HG03103 (cell line): ENCODE measurements around the gene KCNIP1.
A peak's percentile ranks its signal among the peaks of the same experiment; 100 is the strongest.

Experiments
- ATAC-seq: cut with Tn5 transposase; IDR thresholded peaks from one replicate; pipeline ENCODE4 v1.9.1; 2021; ENCODE audit warnings: low read depth; ENCODE audit not compliant: unreplicated experiment

The KCNIP1 gene

DNA sequence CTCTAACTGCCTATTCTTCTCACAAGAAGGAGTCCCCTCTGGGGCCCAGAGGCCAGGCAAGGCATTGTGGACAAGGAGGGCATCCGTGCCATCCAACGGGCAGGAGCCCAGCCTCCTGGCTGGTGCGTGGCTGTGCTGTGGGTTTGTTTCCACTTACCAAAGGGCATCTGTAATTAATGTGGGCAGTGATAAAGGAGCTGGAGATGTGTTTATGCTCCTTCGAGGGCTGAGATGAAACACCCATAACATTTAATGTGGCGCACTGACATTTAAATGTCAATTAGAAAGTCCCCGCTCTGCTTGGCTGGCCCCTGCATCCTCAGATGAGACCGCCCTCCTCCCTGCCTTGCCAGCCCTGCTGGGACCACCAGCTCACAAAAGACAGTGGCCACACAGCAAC lies 57.1 kb downstream of the KCNIP1 start:
- no peak for ATAC-seq

DNA sequence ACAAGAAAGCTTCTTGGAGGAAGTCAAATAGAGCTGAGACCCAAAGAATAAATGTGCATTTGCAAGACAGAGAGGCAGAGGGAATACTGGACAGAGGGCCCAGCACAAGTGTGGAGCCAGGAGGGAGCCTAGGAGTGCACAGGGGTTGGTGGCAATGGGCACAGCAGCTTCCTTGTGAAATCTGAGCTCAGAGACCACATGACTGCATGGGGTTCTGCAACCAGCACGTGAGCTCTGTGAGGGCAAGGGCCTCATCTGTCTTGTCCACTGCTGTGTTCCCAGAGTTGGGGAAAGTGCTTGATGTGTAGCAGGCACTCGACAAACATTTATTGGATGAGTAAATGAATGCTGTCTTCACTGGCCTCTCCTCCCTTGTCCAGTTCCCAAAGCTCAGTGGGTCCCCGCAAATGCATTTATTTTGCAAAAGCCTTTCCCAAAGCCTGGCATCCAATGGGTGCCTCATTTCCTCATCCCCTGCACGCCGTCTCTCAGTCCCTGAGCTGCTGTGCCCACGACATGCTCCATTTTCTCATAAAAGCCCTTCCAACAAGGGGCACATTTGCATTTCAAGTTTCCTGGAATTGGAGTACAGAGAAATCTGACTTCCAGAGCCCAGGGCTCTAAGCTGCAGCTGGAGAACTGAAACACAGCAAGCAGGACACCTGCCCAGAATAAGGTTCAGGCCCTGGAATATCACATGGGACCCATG lies 58.5 kb downstream of the KCNIP1 start:
- ATAC-seq: no peak

DNA sequence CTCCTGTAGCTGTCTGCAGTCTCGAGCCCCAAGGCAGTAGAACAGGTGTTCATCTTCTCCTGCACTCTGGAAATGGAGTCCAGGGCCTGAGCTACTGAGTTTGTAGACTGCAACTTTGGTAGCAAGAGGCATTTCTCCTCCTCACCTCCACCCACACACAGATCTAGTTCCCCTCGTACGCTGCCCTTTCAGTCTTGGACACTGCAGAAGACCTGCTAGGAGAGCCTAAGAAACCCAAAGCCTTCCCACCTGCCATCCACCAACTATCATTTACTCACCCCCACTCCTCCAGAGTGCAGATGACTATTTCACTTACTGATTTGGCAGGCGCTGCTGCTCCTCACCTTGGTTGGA lies 59.0 kb downstream of the KCNIP1 start:
- no peak for ATAC-seq

DNA sequence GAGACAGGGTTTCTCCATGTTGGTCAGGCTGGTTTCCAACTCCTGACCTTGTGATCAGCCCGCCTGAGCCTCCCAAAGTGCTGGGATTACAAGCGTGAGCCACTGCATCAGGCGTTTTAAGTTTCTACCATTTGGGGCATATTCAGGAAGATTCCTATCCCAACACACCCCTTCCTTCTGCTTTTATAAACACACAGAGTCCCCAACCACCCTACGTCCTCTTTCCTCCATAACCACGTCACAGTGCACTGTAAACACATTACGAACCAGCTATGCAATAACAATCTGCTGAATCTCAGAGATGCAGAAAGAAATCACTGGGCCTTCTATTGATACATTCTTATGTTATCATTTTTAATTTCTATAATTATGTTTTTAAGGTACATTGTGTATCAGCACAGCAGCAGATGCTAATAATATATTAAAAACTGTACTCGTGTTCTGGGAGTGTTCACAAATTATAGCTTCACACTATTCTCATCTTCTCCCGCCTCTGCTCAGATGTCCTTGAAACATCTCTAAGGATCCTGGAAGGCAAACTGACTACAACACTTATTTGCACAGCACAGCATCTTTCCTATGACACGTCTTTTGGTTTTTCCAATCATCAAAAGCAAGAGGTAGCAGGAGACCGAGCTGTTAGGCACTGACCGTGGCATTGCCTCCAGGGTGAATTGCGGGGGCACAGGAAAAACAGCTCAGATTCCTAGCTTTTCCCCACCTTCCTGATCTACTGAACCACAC lies 60.2 kb downstream of the KCNIP1 start:
- ATAC-seq: no peak

DNA sequence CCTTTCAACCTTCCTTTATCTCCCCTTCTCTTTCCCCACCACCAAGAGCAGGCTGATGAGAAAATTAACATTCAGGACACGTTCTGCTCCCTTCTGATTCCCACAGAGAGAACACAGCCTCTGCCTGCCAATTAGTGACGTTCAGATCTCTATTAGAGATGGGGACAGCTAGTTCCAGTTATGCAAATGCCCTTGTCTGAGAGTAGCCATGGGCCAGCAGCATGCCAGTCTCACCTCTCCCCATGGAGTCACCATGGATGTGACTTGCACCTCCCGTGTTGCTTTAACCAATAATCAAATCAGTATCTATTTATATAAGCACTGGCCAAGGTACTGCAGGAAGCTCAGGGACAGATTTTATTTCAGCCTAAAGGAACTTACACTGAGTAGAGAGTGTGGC lies 61.3 kb downstream of the KCNIP1 start:
- ATAC-seq: no peak

DNA sequence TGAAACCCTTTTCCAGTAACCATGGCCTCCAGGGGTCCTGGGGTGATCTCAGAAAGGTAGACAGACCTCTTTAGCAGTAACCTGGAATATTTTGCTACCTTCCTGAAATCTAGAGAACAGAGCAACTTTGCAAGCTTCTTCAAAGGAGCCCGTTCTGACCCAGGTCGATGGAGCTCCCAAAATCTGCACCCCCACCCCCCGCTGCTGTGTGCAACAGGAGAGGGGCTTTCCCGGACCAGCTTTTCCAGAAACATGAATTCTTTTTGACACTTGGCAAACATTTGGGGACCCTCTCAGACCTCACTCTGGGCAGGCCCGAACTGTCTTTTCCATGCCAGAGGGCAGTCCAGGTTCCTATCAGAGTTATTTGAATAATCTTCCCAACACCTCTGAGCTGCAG lies 65.3 kb downstream of the KCNIP1 start:
- no peak for ATAC-seq

DNA sequence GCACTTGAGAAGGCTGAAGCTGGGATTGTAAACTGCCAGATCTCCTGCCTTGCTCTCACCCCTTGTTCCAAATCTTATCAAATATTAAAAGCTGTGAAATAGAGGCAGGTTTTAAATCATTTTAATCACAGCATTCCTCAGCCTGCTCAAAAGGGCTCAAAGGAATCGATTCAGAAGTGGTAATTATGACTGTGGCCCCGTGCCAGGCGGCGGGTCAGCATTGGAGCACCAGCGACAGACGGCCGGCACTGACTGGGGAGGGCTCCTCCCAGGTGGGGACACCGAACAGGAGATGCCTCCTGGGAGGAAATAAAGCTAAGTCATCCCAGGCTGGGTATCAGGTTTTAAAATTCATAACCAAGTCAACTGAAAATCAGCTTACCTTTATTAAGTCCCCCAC lies 66.7 kb downstream of the KCNIP1 start:
- ATAC-seq: no peak

DNA sequence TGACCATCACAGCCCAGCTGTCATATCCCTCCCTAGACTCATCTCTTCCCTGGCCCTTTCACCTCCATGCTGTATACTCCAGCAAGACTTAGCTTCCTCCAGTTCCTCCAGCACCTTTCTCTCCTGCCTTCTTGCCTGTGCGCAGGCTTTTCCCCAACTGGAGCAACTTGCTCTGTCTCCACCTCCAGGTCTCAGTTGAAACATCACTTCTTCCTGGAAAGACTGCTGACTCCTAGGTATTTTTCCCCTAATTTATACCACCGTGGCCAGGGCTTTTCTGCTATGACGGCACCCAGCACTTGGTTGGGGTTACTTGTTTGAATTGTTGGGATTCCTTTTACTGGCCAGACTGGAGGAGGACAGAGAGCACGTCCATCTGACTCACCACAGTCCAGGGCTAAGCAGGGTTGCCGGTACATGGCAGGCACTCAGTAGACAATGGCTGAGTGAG lies 67.5 kb downstream of the KCNIP1 start:
- ATAC-seq: no peak

DNA sequence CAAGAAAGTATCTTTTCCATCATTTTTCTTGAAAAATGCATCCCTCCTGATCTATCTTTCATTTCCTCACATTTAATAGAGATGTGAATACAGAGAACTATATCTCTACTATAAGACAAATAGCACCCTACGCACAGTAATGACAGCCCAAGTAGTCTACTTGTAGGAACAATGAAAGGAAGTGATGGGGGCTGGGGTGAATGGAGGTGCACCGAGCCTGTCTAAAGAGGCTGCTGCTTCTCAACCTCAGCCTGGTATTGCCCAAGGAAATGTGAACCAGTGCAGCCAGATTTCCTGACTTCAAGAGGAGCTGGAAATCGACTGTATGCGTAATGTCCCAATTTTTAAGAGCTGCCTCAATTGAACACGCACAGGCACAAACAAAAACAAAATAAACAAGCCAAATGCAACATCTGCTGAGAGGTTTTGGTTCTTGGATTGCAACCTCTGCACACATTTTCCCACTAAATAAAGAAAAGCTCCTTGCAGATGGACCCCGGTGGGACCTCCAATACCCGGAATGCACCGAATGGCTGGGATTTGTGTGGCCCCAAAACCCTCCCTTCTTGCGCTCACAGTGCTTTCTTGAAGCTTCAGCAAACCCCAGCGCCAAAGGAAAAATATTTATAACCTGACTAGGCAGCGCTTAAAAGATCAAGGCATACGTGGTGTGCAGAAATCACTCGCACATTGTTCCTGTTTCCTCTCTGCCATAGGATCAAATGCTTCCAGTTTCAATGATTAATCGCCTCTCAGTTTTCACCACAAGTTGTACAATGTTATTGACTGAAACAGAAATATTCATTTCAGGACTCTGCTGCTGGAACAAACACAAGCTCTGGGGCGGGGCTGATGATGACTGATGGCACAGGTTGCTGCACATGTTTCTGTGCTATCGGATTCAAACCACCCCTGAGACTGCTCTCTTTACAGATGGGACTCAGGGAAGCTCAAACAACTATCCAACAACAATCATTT lies 68.3 kb downstream of the KCNIP1 start:
- ATAC-seq: peak; percentile 79

DNA sequence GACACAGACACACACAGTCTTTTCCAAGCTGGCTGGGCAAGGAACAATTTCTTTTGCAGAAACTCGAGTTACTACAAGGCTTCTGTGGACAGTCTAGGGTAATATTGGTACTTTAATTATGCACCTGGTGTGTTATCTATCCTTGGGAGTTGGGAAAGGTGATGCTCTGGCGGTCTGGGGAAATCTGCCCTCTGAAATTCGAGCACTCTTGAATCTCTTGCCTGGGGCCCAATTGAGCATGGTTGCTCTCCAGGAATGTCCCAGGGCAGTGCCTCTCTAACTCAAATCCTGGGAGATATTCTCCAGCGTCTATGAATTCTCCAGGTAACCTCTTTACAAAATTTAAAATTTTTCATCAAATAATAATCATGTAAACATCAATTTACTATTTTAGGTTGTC lies 69.3 kb downstream of the KCNIP1 start:
- ATAC-seq: no peak

DNA sequence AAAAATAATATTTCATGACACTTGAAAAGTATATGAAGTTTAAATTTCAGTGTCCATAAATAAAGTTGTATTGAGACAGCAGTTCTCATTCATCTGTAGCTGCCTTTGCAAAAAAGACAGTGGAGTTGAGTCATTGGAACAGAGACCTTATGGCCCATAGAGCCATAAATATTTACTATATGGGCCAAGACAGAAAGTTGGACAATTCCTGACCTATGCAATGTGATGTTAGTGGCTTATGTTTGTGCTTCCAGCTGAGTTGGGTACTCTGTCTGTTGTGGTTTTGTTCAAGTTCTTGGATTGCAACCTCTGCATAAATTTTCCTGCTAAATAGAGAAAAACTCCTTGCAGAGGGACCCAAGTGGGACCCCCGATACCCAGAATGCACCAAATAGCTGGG lies 69.8 kb downstream of the KCNIP1 start:
- ATAC-seq: no peak

DNA sequence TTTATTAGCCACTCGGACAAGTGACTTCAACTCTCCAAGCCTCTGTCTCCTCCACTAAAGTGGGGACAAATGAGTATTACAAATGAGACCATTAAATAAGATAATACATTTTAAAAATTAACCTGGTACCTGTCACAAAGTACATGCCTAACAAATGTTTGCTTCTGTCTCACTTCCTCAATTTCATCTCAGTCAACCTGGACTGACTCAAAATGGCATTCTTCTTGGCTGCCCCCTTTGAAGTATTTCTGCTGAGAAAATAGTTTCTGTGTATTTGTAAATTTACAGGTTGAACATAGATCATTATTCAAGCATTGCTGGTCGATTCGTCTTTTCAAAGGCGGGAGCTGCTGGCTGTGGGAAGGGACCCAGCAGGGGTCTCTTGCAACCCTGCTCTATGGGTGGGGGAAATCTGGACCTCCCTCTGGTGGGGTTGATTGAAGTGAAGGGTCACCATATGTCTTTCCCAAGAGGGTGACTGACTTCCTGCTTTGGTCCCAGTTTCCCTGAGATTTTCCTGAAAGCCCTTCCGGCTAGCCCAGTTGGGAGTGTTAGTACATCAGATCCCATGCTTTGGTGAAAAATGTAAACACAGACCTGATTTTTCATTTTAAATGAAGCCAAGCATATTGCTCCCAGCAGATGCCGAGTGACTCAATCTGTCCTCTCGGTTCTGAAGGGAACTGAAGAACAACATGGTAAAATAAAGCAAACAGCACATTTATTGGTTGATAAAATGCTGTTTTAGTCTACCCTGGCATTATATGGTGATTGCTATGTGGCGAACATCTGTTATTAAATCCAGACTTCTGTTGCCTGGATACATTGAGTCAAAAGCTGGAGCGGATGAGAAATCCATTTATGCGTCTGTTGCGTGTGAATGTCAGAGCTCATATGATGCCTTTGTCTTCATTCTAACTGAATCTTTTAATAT lies 73.0 kb downstream of the KCNIP1 start:
- no peak for ATAC-seq

DNA sequence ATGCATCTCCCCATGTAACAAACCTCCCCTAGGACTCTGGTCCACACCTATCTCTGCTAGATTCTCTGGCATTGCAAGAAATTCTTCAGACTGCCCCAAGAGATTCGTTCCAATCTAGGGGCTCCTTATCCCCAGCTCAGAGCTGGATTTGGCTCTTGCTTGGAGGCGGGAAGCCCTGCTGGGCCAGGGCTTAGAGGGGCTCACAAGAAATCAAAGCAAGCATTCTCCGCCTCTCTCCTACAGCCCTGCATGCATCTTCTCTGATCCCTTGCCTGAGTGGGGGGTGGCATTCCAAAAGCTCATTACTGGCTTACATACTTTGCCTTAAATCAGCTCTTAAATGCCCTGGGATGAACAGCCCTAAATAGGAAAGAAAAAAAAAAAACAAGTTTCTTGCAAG lies 75.8 kb downstream of the KCNIP1 start:
- ATAC-seq: no peak

DNA sequence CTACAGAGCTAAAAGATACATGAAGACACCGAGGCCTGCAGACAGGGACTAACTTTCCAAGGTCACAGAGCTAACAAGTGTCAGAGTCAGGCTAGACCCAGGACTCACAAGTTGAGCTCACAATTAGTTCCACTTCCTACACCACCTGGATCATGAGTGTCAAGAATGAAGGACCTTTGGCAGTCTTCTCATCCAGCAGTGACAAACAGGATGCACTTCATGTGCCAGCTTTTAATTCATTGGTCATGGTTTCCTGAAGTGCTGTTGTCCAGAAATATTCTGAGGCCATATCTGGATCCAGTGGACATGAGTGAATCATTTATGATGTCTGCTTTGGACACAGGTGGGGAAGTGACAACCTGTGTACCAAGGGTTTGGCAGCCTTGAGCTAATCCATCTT lies 77.4 kb downstream of the KCNIP1 start:
- no peak for ATAC-seq

DNA sequence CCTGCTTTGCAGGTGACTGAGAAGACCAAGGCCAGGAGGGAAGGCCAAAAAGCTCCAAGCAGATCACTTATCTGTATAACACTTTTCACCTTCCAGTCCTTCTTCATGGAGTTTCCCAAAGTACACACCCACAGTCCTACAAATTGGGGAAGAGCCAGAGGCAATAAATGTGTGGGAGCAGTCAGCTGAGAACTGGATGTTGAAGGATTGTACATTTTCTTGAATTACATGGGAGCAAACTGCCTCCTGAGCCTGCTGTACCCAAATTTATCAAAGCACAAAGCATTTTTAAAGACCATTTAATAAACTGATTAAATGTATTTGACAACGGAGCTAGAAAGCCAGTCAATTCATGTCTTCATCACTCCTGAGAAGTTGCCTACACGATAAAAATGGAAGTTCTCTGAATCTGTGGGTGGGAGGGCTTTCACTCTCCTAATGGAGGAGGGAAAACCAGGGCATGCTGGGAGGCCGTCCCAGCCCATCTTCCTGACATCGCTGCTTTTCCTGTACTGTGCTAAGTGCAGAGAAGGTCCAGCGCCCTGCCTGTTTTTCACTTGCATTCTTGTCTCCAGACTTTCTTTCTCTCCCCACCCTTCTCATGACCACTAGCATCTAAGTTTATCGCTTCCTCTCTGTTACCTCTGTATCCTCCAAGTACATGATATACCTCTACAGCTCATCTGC lies 79.0 kb downstream of the KCNIP1 start:
- ATAC-seq: no peak

DNA sequence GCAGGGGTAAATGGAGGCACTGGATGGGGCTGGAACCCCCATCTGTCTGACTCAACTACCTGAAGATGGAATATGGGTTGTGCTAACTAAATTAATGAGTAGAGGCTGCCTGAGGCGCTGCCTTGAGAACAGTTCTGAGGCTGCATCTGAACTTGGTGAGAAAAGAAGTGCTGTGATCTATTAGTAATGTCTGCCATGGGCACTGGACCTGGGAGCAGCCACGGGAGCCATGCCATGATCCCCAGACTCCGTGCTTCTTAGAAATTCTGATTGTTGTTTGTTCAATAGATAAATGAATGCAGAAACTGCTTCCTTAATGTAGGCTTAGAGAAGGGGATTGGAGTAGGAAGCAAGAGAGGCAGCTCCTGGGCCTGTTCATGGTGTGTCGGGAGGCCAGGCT lies 80.2 kb downstream of the KCNIP1 start:
- ATAC-seq: no peak

DNA sequence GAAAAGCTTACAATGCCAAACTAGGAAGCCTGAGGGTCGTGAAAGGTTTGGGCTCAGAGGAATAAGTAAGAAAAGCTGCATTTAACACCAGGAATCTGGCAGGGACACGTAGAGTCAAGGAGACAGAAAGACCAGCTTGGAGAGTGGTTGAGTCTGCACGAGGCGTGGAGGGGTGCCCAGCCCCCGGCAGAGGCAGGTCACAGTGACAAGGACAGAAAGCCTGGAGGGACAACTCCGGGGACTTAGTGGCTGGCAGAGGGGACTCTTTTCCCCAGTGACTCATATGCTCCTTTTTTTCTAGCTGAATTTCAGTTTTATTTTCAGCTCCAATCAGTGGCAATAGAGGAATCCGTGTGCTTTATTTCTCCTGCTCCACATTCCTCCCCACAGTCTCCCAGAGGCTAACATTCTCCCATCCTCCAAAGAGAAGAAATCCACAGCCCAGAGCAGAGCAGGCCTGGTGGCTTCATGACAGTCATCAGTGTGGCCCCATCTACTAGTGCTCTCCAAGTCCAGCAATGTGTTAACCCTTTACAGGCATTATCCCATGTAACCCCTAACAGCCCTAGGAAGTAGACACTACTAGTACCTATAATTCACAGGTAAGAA lies 80.7 kb downstream of the KCNIP1 start:
- ATAC-seq: no peak

DNA sequence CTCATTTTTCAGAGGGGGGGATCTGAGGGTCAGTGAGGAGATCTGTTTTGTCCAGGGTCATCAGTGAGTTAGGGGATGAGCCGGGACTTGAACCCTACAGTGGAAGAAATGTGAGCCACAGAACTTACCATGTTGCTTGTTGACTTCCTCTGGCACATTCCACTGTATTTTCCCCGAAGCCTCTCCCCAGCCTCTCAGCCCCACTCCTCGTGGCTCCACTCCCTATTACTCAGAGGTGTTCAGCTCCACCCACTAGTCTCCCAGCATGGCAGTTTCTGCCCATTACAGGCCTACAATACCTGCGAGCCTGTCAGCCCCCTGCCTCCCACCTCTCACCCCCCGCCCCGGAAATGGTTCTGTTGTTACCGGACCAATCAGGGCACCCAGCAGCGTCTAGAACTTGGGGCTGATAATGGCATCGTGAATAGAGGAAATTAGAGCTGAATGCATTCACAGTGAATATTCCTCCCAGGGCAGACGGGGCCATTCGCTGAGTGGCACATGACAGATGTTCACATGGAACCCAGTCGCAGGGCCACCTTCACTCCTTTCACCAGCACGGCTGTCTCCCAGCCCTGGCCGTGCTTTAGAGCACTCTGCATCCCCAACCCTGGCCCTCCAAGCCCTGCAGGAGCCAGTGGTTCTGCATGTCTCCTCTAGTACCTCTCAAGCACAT lies 81.6 kb downstream of the KCNIP1 start:
- ATAC-seq: no peak

DNA sequence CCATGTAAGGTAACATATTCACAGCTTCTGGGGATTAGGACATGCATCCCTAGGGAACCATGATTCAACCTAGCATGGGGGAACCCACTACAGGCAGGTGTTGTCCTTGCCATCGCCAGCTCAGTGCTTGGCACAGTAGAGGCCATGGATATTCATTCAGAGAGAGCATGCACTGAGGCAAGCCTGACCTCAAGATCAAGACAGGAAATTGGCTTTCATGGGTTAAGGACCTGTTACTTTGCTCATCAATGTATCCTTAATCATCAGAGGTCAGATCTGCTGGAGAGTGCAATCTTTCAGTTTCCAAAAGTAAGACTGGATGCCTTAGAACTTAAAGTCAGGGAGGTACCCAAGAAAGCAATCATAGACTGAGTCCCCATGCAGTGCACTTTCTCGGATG lies 84.0 kb downstream of the KCNIP1 start:
- no peak for ATAC-seq
